ENCODE data around the gene VAPA.
A peak's percentile ranks its signal among the peaks of the same experiment; 100 is the strongest.
"Not testable (repeated sequence)": the region's sequence is repeated elsewhere in the genome, so short reads cannot be mapped to it uniquely, and the experiment has no call there.

The VAPA gene

DNA sequence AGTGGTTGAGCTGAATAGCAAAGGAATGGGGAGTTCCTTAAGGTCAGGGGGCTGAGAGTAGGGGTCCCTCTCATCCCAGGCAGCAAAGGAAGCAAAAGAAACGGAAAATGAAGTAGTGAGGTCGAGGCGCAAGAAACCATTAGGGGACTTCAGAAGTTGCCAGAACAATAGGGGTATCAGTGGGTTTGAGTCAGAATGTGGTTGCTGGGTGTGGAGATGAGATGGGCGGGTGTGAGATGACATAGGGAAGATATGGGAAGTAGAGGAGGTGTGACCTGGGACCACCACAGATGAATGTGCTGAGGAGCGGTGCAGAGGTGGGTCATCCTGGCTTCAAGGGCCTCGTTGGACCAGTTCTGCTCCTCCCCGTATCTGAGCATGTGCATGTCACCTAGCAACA is 13.1 kb upstream of the VAPA start:
- Mint-ChIP-seq H3K27ac (no peak overlapping the region), H3K4me1 (no peaks in the 10 kb centered on the region), H3K9me3 (no peaks in the 10 kb centered on the region), H3K4me3 (no peak overlapping the region), H3K27me3 (peaks cover 7% of the 10 kb centered on the region), H3K36me3 (no peaks in the 10 kb centered on the region)
- no peak for ATAC-seq

DNA sequence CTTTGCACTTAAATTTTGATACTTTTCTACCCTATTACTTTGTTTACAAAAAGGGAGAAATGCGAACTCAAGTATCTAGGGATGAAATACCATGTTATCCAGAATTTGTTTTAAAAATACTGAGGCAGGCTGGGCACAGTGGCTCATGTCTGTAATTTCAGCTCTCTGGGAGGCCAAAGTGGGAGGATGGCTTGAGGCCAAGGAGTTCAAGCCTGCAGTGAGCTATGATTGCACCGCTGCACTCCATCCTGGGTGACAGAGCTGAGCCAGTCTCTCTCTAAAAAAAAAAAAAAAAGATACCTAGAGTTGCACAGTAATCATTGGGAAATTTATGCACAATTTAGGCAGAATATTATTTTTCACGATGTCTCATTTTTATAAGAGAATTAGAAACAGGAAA is 12.4 kb upstream of the VAPA start:
- Mint-ChIP-seq H3K36me3 (no peaks in the 10 kb centered on the region), H3K4me3 (no peak overlapping the region), H3K27me3 (peaks cover 7% of the 10 kb centered on the region), H3K9me3 (no peaks in the 10 kb centered on the region), H3K4me1 (no peaks in the 10 kb centered on the region), H3K27ac (no peak overlapping the region)
- no peak for ATAC-seq

DNA sequence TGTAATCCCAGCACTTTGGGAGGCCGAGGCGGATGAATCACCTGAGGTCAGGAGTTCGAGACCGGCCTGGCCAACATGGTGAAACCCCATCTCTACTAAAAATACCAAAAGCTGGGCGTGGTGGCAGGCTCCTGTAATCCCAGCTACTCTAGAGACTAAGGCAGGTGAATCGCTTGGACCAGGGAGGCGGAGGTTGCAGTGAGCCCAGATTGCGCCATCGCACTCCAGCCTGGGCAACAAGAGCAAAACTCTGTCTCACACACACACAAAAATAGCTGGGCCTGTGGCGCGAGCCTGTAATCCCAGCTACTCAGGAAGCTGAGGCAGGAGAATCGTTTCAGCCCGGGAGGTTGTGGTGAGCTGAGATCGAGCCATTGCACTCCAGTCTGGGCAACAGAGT is 11.6 kb upstream of the VAPA start:
- H3K27me3 Mint-ChIP-seq, H3K36me3 Mint-ChIP-seq, H3K27ac Mint-ChIP-seq, H3K4me3 Mint-ChIP-seq, H3K4me1 Mint-ChIP-seq, ATAC-seq, H3K9me3 Mint-ChIP-seq: not testable (repeated sequence)

DNA sequence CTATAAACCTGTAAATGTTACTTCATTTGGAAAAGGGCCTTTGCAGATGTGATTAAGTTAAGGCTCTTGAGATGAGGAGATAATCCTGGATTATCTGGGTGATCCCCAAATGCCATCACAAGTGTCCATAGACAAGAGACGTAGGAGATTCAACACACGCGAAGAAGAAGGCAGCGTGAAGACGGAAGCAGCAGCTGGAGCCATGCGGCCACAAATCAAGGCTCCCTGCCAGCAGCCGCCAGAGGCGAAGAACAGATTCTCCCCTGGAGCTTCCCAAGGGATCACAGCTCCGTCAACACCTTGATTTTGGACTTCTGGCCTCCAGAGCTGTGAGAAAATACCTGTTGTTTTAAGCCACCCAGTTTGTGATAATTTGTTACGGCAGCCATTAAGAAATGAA is 11.0 kb upstream of the VAPA start:
- Mint-ChIP-seq H3K4me3 (no peak overlapping the region), H3K9me3 (no peaks in the 10 kb centered on the region), H3K27me3 (peaks cover 7% of the 10 kb centered on the region), H3K36me3 (no peaks in the 10 kb centered on the region), H3K4me1 (no peaks in the 10 kb centered on the region), H3K27ac (no peak overlapping the region)
- no peak for ATAC-seq

DNA sequence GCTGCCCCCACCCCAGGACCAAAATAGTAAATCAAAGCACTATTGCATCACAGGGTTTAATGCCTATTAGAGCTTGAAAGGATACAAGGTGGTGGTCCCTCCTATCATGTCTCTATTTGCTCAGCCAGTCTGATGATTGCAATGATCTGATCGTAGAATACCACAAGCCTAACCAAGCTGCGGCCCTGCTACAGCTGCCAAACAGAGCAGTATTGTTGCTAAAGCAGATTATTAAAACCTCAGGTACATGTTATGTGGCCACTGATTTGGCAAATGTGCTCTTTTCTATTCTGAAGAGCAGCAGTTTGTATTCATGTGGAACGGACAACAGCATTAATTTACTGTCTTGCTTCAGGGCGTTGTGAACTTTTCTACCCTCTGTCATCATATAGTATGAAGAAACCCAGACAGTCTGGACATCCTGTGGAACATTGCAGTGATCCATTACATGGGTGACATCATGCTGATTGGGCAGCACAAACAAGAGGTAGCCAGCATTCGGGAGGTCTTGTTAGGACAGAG is 8.4 kb upstream of the VAPA start:
- Mint-ChIP-seq H3K27ac (no peak overlapping the region), H3K4me1 (no peaks in the 10 kb centered on the region), H3K9me3 (no peaks in the 10 kb centered on the region), H3K36me3 (no peaks in the 10 kb centered on the region), H3K27me3 (no peaks in the 10 kb centered on the region), H3K4me3 (no peak overlapping the region)
- ATAC-seq, result no peak

DNA sequence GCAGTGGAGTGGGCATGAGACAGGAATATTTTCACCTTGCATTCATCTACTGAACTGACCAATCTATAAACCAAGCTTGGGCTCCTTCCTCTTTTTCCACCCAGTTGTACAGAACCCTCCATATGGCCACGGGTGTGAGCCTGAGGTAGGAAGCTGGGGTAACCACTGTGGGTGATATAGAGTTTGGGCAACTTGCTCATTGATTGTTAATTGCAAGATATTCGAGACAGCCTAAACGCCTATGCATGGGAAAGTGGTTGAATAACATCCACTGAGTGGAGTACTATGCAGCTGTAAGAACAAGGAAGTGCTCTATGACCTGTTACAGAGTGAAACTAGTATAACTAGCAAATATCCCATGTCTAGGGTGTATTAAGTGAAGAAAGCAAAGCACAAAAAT is 7.3 kb upstream of the VAPA start:
- no peaks in the 10 kb centered on the region for H3K4me1 Mint-ChIP-seq
- H3K4me3 Mint-ChIP-seq, result no peak overlapping the region
- no peaks in the 10 kb centered on the region for H3K36me3 Mint-ChIP-seq
- peak; percentile 41 for ATAC-seq
- no peaks in the 10 kb centered on the region for H3K9me3 Mint-ChIP-seq
- no peaks in the 10 kb centered on the region for H3K27me3 Mint-ChIP-seq
- no peak overlapping the region for H3K27ac Mint-ChIP-seq

DNA sequence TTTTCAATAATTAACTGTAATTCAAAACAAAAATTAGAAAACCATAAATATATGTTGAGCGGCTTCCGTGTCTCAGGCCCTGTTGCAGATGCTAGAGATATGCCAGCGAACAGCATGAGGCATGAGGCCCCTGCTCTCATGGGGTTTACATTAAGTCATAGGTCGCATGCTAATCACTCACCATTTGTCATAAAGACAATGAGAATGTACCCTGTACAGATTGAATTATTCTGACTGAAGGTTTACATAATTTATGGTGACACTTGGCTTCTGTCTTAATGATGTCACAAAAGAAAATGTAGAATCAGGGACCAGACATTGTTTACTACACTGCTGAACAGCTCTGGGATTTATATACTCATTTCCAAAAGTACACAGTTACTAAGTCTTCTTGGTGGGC is 5.9 kb upstream of the VAPA start:
- no peaks in the 10 kb centered on the region for H3K9me3 Mint-ChIP-seq
- H3K27me3 Mint-ChIP-seq, result no peaks in the 10 kb centered on the region
- ATAC-seq, result no peak
- H3K4me3 Mint-ChIP-seq, result no peak overlapping the region
- H3K27ac Mint-ChIP-seq, result no peak overlapping the region
- peaks cover under 1% of the 10 kb centered on the region for H3K4me1 Mint-ChIP-seq
- H3K36me3 Mint-ChIP-seq, result no peaks in the 10 kb centered on the region

DNA sequence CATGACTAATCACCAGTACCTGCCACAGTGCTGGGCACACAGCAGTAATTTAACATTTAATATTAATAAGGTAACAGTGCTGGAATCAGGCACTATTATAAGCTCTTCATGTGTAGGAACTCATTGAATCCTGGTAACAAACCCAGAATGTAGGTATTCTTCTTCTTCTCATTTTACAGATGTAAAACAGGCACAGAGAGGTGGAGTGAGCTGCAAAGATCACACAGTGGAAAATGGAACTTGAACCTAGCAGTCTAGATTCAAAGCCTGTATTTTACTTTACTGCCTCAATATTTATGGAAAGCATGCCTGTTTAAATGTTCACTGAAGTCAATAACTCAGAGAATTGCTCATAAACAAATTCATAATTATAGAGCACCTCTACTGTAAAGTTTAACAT is 3.7 kb upstream of the VAPA start:
- H3K9me3 Mint-ChIP-seq, result no peaks in the 10 kb centered on the region
- peaks cover 8% of the 10 kb centered on the region for H3K4me1 Mint-ChIP-seq
- no peaks in the 10 kb centered on the region for H3K36me3 Mint-ChIP-seq
- ATAC-seq, result no peak
- no peak overlapping the region for H3K4me3 Mint-ChIP-seq
- H3K27me3 Mint-ChIP-seq, result no peaks in the 10 kb centered on the region
- H3K27ac Mint-ChIP-seq, result no peak overlapping the region

DNA sequence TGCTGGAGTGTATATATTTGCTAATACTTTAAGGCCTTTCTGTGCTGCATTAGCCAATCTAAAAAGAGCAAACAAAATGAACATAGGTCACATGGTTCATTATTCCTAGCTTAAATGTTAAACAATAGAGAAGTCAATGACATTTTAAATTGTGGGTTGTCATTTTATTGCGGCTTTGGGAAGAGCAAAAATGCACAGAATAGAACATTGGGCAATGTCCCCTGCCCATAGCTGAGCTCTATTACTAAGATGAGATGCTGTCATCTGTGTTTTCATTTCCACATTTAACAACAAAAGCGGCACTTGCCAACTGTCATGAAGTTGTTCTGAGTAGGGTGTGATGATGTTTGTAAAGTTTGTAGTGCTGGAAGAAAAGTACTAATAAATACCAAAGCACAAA is 3.2 kb upstream of the VAPA start:
- Mint-ChIP-seq H3K4me3 (no peak overlapping the region), H3K4me1 (peaks cover 14% of the 10 kb centered on the region), H3K27ac (no peak overlapping the region), H3K9me3 (no peaks in the 10 kb centered on the region), H3K27me3 (no peaks in the 10 kb centered on the region), H3K36me3 (no peaks in the 10 kb centered on the region)
- ATAC-seq, result no peak

DNA sequence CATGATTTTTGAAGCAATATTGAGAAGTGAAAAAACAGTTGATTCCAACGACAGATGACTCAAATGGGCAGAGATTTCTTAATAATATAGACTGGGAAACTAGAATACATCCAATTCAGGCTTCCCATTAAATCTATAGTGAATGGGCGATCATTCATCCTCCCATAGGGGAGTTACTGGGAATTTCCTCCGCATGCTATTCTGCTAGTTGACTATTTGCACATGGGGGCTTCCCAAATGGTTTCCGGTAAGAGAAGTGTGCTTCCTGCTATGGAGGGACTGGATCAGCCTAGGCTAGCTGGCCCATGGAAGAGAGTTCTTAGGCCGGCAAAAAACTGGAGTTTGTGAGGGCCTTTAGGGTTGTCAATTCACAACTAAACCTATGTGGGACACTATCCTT is 2.6 kb upstream of the VAPA start:
- Mint-ChIP-seq H3K36me3 (no peaks in the 10 kb centered on the region), H3K27me3 (no peaks in the 10 kb centered on the region), H3K4me3 (no peak overlapping the region), H3K4me1 (peaks cover 19% of the 10 kb centered on the region), H3K27ac (no peak overlapping the region), H3K9me3 (no peaks in the 10 kb centered on the region)
- ATAC-seq, result no peak

DNA sequence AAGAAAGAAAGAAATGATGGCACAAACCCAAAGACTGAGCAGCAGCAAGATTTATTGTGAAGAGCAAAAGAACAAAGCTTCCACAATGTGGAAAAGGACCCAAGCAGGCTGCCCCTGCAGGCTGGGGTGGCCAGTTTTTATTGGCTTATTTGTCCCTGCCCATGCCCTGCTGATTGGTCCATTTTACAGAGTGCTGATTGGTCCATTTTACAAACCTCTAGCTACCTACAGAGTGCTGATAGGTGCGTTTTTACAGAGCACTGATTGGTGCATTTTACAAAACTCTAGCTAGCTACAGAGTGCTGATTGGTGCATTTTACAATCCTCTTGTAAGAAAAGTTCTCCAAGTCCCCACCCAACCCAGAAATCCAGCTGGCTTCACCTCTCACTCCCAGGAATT is 1.5 kb upstream of the VAPA start:
- H3K27me3 Mint-ChIP-seq, ATAC-seq, H3K36me3 Mint-ChIP-seq, H3K27ac Mint-ChIP-seq, H3K4me3 Mint-ChIP-seq, H3K9me3 Mint-ChIP-seq: not testable (repeated sequence)
- H3K4me1 Mint-ChIP-seq, result peaks cover 24% of the 10 kb centered on the region

DNA sequence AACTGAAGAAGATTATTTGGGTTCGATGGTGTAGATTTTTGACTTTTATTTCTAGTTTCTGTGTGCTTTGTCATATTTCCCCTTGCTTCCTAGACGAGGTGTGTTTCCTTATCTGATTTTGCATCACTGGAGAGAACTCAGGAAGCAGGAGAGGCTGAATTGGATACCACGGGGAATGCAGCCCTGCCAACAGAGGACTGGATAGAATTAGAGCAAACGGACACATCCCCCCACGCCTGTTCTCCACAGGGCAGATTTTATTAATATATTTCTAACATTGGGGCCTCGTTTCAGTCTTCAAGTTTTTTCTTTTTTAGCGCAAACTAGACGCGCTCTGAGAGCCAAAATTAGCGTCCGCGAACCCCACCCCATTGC is 678 bp upstream of the VAPA start:
- Mint-ChIP-seq H3K27ac (peak overlapping the region; percentile 90), H3K36me3 (no peaks in the 10 kb centered on the region), H3K9me3 (no peaks in the 10 kb centered on the region), H3K4me1 (peaks cover 24% of the 10 kb centered on the region), H3K4me3 (peak overlapping the region; percentile 96), H3K27me3 (no peaks in the 10 kb centered on the region)
- ATAC-seq, result no peak

DNA sequence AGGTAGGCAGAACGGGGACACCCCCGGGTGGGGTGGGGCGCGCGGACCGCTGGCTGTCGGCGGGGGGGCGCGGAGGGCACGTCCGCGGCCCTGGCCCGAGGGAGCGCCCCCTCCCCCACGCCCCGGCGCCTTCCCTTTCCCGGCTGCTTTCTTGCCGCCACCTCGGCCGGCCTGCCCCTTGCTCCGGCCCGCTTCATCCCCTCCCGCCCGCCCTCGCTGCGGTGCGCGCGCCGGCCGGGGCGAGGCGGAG is 443 bp downstream of the VAPA start:
- H3K27me3 Mint-ChIP-seq, result no peaks in the 10 kb centered on the region
- no peaks in the 10 kb centered on the region for H3K36me3 Mint-ChIP-seq
- ATAC-seq, result no peak
- H3K4me3 Mint-ChIP-seq, result peak overlapping the region; percentile 96
- peaks cover 24% of the 10 kb centered on the region for H3K4me1 Mint-ChIP-seq
- H3K27ac Mint-ChIP-seq, result peak overlapping the region; percentile 90
- H3K9me3 Mint-ChIP-seq, result no peaks in the 10 kb centered on the region

DNA sequence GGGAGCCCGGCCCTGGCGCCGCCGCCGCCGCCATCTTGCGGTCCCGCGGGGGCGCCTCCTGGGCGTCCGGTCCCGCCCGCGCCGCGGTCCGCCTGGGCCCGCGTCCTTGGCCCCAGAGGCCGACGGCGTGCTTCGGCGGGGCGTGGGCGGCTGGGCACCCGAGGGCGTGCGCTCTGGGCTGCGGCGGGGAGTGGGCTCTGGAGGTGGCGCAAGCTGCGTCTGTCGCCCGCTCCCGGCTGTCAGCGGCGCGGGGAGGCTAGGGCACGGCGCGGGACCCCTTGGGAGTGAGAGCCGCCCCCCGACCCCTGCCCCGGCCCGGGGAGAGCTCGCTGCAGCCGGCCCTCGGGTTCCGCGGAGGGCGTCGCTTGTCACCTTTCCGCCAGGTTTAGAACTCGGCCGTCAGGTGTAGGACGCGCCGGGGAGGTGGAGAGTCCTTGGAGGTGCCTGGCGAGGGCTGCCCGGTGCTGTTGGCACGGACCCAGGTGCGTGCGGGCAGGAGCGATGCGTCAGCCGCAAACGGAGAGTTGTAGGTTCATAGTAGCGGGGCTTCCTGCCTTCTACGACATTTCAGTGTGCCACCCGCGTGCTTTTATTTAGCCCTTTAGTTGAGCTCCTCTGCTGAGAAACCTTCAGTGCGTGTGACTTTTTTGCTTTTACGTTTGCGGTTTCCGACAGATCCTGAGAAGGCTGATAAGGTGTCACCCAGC is 921 bp downstream of the VAPA start:
- peak overlapping the region; percentile 84 for H3K4me3 Mint-ChIP-seq
- no peaks in the 10 kb centered on the region for H3K9me3 Mint-ChIP-seq
- peak overlapping the region; percentile 90 for H3K27ac Mint-ChIP-seq
- no peaks in the 10 kb centered on the region for H3K36me3 Mint-ChIP-seq
- peaks cover 24% of the 10 kb centered on the region for H3K4me1 Mint-ChIP-seq
- ATAC-seq, result peak; percentile 63
- no peaks in the 10 kb centered on the region for H3K27me3 Mint-ChIP-seq

DNA sequence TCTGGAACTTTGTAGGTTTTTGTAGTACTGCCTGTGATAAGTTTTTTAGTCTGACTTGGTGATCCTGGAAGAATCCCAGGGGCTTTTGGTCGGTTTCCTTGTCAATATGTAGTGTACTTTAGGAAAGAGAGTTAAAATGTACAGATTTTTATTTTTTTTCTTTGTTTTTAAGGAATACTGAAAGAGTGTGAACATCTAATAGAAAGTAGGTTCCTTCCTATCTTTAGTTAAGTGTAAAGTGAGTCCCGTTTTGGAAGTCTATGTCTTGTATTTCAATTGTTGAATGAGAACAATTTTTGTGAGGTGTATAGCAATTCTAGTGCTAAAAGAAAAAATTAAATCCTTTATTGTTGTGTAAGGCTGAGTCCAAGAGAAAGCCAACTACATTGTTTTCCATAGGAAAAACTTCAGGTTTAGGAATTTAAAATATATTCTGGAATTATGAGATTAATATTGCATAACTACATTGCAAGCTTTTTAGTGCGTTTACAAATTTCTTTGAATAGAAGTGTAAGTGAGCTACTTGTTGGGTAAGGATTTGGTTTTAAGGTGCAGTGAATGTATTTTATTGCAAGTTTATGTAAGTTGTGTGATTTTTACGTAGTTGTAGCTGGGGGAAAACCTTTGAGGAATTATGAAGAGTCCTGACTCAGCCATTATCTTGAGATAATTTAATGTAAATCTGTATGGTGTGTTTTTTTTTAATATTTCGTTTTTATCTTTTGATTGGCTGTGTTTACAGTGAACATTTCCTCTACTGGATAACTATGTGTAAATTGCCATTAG is 1.7 kb downstream of the VAPA start:
- Mint-ChIP-seq H3K4me3 (peak overlapping the region; percentile 84), H3K27ac (peak overlapping the region; percentile 90), H3K9me3 (no peaks in the 10 kb centered on the region), H3K36me3 (no peaks in the 10 kb centered on the region), H3K27me3 (no peaks in the 10 kb centered on the region), H3K4me1 (peaks cover 24% of the 10 kb centered on the region)
- ATAC-seq, result no peak

DNA sequence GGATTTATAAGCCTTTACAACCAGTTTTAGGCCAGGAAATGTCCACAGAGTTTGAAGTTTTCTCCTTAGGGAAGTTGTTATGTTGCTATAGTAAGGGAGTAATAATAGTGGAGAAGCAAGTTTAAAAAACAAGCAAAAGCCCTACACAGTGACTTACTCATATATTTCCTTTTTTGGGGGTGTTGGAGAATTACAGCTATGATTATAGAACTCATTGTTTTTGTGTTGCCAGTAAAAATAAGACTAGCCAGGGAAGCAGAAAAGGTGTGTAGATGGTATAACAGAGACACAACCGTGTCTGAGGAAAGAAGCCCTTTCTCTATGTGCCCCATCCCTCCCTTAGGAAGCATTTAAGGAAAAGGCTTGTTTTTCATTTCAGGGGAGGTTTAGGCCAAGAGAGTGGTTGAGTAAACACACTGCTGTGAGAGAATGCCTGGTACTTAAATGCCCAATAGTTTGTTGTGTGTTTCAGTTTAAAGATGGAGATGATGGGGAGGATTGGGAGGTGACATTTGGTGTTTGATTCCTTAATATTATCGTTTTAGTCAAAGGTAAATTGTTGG is 2.3 kb downstream of the VAPA start:
- Mint-ChIP-seq H3K27ac (peak overlapping the region; percentile 90), H3K4me1 (peaks cover 24% of the 10 kb centered on the region), H3K9me3 (no peaks in the 10 kb centered on the region), H3K27me3 (no peaks in the 10 kb centered on the region), H3K4me3 (peak overlapping the region; percentile 84), H3K36me3 (no peaks in the 10 kb centered on the region)
- no peak for ATAC-seq

Data from stimulated activated memory B cell treated with anti-CD40 and anti-IgM and Interleukin-4, amounts not matched to agents 10 μg/mL and 1 μg/mL and 100 μg/mL, for 72 hours (primary cell).